Skeletal muscle satellite cell (primary cell): ENCODE results near the gene ITGA2B.
"Not testable (repeated sequence)": the region's sequence is repeated elsewhere in the genome, so short reads cannot be mapped to it uniquely, and the experiment has no call there.

Experiments used
- H3K27me3 ChIP-seq: 2 replicates; pipeline ENCODE4 v1.7.0; 2013; ENCODE audit warnings: low read length; ENCODE audit not compliant: control insufficient read depth, insufficient read depth
- H3K36me3 ChIP-seq: 2 replicates; pipeline ENCODE4 v1.7.0; 2013; ENCODE audit warnings: mild to moderate bottlenecking, control low read depth, low read length; ENCODE audit not compliant: insufficient read depth
- H3K4me1 ChIP-seq: 2 replicates; pipeline ENCODE4 v1.7.0; 2013; ENCODE audit warnings: low read length; ENCODE audit not compliant: control insufficient read depth, insufficient read depth
- H3K4me2 ChIP-seq: 2 replicates; pipeline ENCODE4 v1.7.0; 2013; ENCODE audit warnings: mild to moderate bottlenecking, low read length
- H3K4me3 ChIP-seq: 2 replicates; pipeline ENCODE4 v1.7.0; 2013; ENCODE audit warnings: low read length
- H3K9ac ChIP-seq: 2 replicates; pipeline ENCODE4 v1.7.0; 2013; ENCODE audit warnings: mild to moderate bottlenecking, low read depth, low read length, moderate library complexity
- H3K9me3 ChIP-seq: replicated peaks from 2 replicates; pipeline ENCODE4 v1.7.0; 2013; ENCODE audit warnings: mild to moderate bottlenecking, control low read depth, low read length

ITGA2B gene

DNA sequence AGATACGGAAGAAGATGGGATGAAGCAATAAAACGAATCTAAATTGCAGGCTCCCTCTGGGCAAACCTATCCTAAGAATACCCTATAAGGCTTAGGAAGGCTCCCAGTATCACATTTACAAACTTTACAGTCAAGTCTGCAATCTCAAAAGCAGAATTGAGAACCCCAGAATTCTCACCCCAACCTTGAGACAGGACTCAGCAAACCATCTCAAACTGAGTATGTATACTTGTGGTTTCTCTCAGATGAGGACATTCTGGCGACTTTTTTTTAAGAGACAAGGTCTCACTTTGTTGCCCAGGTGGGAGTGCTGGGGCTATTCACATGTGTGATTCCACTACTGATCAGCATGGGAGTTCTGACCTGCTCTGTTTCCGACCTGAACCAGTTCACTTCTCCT, 19.3 kb upstream of the ITGA2B start:
- Histone ChIP-seq H3K9ac (no peak overlapping the region), H3K4me3 (no peak overlapping the region), H3K9me3 (no peaks in the 10 kb centered on the region), H3K4me2 (no peak overlapping the region), H3K27me3 (no peaks in the 10 kb centered on the region), H3K4me1 (no peaks in the 10 kb centered on the region), H3K36me3 (peaks cover 9% of the 10 kb centered on the region)

DNA sequence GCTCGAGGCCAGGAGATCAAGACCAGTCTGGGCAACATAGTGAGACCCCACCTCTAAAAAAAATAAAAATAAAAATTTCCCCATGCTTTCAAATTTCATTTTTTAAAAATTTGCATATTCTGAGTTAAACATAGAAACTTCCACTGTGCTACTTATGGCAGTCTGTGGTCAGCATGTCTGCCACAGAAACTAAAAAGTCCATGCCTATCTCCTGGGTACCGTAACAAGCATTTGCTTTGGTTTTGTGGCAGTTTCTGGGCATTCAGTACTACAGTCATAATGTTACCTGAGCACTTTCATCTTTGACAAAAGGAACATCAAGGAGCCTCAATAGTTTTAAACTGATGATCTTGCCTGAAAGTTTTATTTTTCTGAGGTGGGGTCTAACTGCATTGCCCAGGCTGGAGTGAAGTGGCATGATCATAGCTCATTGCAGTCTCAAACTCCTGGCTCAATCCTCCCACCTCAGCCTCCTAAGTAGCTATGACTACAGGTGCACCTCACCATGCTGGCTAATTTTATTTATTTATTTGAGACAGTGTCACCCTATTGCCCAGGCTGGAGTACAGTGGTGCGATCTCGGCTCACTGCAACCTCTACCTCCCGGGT, 13.2 kb upstream of the ITGA2B start:
- Histone ChIP-seq H3K4me3 (no peak overlapping the region), H3K4me1 (no peaks in the 10 kb centered on the region), H3K9me3 (no peaks in the 10 kb centered on the region), H3K9ac (no peak overlapping the region), H3K4me2 (no peak overlapping the region), H3K27me3 (no peaks in the 10 kb centered on the region), H3K36me3 (peaks cover 45% of the 10 kb centered on the region)

DNA sequence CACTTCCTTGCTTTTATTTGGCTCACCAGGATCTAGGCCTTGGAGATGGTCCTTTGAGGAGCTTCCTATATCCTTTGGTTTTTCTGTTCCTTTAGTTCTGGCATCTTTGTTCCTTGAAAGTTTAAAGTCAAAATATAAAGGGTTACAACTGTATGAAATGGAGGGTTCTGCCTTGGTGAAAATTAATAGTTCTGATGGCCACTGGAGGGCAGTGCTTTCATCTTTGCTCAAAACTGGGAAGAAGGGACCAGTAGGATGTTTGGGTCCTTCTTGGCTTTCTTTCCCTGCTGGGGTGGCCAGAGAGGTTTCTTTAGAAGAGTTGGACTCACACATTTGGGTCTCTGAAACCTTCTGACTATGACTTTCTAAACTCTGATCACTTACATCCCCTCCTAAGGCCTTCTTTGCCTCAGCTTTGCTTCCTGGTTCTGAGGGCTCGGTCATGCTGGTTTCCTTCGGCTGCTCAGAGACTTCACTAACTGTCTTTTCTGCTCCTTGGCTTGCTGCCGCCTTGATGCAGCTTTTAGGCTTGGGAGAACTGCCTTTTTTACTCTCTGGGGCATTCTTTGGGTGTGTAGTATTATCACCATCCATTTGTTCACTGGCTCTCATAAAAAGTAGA, 10.9 kb upstream of the ITGA2B start:
- no peak overlapping the region for H3K4me3 ChIP-seq
- peaks cover 50% of the 10 kb centered on the region for H3K36me3 ChIP-seq
- no peaks in the 10 kb centered on the region for H3K27me3 ChIP-seq
- no peak overlapping the region for H3K4me2 ChIP-seq
- H3K9ac ChIP-seq, result no peak overlapping the region
- no peaks in the 10 kb centered on the region for H3K4me1 ChIP-seq
- no peaks in the 10 kb centered on the region for H3K9me3 ChIP-seq

DNA sequence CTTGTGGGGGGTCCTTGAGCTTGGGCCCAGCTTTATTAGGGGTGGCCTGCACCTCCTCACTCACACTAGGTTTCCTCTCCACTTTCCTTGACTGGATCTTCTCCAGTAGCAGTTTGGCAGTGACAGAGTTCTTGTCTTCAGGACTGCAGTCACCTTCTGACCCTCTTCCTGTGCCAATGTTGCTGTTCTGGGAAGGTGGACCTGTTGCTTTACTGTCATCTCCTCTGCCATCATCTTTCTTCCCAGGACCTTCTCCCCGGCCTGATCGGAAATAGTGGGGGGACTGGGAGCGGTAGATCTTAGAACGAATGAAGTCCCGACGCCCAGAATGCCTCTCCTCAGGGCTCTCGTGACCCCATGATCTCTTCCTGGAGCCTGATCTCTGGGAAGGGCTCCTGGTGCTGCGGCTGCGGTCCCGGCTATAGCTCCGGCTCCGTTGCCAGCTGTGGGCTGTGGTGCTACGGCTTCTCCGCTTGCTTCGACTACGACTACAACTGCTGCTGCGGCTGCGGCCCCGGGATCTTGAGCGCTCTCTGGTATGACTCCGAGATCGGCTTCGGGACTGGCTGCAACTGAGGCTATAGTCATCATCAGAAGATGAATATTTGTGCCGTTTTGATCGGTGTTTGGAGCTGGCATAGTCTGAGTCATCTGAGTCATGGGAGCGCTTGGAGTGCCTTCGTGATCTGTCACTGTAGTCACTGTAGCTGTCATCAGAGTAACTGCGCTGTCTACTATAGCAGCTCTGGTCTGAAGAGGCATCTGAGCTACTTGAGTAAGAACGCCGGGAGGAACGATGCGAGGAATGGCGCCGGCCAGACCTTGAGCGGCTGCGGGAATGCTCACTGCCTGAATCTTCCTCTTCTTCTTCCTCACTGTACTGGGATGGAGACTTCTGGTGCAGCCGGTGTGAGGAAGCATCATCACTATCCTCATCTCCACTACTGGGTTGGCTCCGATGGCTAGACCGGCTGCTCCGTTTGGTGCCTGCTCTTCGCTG, 9.5 kb upstream of the ITGA2B start:
- Histone ChIP-seq H3K4me3 (no peak overlapping the region), H3K27me3 (no peaks in the 10 kb centered on the region), H3K4me2 (no peak overlapping the region), H3K4me1 (no peaks in the 10 kb centered on the region), H3K9ac (no peak overlapping the region), H3K36me3 (peaks cover 50% of the 10 kb centered on the region), H3K9me3 (no peaks in the 10 kb centered on the region)

DNA sequence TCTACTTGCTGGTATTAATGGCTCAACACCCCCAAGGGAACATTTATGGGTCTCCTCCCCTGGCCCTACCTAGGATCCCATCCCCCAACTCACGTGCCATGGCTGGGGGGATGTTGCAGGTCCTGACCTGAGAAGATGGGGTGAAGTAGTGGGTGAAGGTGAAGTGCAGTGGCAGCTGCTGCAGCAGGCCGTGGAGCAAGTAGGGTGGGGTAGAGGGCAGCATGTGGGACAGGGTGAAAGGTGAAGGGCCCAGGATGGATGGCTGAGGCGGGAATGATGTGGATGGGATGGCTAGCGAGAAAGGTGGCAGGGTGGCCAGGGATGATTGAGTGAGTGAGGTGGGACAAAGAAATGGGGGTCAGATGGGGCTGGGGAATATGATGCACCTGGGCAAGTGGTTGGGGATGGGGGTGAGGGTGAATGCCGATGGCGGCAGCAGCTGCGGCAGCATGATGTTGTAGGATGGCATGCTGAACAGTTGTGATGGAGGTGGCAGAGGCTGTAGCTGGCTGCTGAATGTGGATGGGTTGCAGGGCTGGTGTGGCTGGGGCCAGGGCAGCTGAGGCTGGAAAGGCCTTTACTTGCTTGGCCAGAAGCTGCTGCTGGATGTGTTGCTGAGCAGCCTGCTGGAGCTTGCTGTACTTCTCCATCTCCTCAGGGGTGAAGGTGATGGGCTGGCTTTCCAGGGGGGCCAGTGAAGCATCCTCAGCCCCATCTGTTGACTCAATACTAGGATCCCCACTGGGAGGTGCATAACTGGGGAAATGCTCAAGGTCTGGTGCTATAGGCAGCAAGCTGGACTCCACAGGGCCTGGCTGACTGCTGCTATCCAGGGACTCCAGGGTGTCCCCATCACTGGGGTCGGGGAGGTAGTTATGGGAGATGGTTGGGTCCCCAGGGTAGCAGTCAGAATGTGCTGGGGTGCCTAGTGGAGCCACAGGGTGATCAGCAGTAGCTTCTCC, 8.3 kb upstream of the ITGA2B start:
- no peak overlapping the region for H3K4me3 ChIP-seq
- H3K4me2 ChIP-seq, result no peak overlapping the region
- H3K9me3 ChIP-seq, result no peaks in the 10 kb centered on the region
- H3K4me1 ChIP-seq, result no peaks in the 10 kb centered on the region
- no peaks in the 10 kb centered on the region for H3K27me3 ChIP-seq
- H3K9ac ChIP-seq, result no peak overlapping the region
- H3K36me3 ChIP-seq, result peaks cover 50% of the 10 kb centered on the region

DNA sequence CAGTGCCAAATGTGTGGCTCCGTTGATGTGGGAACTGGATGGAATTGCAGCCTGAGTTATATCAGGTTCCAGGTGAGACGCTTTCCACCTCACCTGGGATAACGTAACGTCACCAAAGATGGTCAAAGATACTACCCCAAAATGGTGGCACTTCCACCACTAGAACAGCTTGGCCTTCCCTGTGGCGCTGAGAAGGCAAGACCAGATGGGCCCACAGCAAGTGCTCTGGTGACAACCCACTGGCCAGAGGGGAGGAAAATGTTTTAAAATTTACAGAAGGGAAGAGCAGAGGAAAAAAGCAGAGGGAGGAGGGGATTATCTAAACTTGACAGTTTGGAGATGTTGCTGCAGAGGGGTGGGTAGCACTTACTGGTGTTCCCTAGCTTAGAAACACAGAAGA, 7.5 kb upstream of the ITGA2B start:
- H3K4me3 ChIP-seq, result no peak overlapping the region
- H3K36me3 ChIP-seq, result peaks cover 46% of the 10 kb centered on the region
- H3K4me1 ChIP-seq, result no peaks in the 10 kb centered on the region
- no peaks in the 10 kb centered on the region for H3K27me3 ChIP-seq
- H3K9me3 ChIP-seq, result no peaks in the 10 kb centered on the region
- no peak overlapping the region for H3K4me2 ChIP-seq
- no peak overlapping the region for H3K9ac ChIP-seq

DNA sequence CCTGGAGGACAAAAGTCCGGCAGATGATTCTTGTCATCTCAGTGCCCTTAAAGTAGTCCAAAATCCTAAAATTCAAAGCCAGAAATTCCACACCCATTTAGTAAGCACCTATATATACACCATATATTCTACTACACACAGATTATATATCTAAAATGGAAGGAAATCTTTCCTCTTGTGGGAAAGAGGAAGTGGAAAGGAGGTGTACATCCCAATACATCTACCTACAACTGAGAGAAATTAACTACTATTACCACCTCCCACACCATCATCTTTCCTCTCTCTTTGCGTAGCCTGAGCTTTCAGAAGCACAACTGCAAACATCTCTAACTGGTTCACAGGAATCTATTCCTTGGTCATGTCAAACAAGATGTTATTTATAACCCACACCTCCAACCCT, 5.4 kb upstream of the ITGA2B start:
- Histone ChIP-seq H3K9me3 (no peaks in the 10 kb centered on the region), H3K27me3 (no peaks in the 10 kb centered on the region), H3K36me3 (peaks cover 31% of the 10 kb centered on the region), H3K4me3 (no peak overlapping the region), H3K4me1 (no peaks in the 10 kb centered on the region), H3K4me2 (no peak overlapping the region), H3K9ac (no peak overlapping the region)

DNA sequence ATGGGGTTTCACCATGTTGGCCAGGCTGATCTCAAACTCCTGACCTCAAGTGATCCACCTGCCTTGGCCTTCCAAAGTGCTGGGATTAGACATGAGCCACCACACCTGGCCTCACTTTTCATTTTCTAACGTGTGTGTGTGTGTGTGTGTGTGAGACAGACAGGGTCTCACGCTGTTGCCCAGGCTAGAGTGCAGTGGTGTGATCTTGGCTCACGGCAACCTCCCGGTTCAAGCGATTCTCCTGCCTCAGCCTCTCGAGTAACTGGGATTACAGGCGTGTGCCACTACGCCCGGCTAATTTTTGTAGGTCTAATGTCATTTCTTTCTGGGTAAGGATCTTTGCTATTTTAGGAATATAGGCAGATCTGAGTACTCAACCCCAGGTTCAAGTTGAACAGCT, 4.7 kb upstream of the ITGA2B start:
- not testable (repeated sequence) for H3K4me2 ChIP-seq, H3K9me3 ChIP-seq, H3K4me1 ChIP-seq, H3K27me3 ChIP-seq, H3K9ac ChIP-seq, H3K4me3 ChIP-seq
- H3K36me3 ChIP-seq, result peaks cover 24% of the 10 kb centered on the region

DNA sequence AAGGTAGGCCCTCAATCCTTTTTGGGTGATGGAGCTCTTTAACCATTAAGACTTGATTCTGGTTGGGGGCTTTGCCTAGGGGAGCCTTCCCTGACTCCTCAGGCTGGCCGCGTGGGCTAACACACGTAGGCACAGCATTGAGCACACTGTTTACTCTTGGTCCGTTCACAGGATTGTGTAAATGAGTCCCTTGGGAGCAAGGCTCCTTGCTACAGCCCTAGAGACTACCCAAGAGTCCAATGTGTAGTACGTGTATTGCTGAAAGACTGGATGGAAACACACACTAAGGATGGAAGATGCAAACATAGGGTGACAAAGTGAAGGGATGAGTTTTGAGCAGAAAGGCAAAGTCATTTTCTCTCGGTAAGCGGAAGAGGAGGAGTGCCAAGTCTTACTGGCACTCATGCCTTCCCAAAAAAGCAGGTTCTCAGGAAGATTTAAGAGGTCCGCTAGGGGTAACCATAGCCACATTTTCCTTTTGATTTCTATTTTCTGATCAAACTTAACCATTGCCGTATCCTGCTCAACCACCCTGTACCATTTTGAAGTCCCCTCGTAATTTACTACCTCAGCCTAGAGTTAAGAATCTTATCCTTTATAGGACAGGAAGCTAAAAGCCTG, 911 bp upstream of the ITGA2B start:
- peaks cover 8% of the 10 kb centered on the region for H3K4me1 ChIP-seq
- H3K27me3 ChIP-seq, result peaks cover 13% of the 10 kb centered on the region
- H3K36me3 ChIP-seq, result no peaks in the 10 kb centered on the region

DNA sequence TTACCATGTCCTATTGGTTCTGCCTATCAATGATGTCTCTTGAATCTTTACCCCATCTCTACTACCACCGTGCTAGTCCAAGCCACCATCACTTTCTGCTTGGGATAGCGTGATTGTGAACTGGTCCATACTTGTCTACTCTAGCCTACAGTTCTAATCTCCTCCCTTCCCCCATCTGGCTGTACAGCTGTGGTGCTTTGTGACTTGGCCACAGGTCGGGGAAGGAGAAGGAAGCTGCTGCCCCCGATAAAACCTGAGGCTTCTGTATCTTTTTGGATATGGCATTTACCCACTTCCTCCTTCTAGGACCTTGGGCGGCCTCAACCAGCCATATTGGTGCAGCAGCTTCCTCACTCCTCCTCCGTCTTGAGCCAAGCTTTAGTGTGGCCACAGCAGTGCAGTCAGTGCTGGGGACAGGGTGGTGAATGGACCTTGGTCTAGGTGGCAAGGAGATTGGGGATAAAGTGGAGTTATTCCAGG, 314 bp upstream of the ITGA2B start:
- H3K36me3 ChIP-seq, result no peaks in the 10 kb centered on the region
- no peak overlapping the region for H3K4me3 ChIP-seq
- H3K27me3 ChIP-seq, result peaks cover 18% of the 10 kb centered on the region
- peaks cover 13% of the 10 kb centered on the region for H3K4me1 ChIP-seq
- no peak overlapping the region for H3K9ac ChIP-seq
- no peak overlapping the region for H3K4me2 ChIP-seq
- H3K9me3 ChIP-seq, result no peaks in the 10 kb centered on the region

More for the DNA sequence above, 911 bp upstream of the ITGA2B start:
- H3K4me3 ChIP-seq, result no peak overlapping the region
- H3K9ac ChIP-seq, result no peak overlapping the region
- no peaks in the 10 kb centered on the region for H3K9me3 ChIP-seq
- no peak overlapping the region for H3K4me2 ChIP-seq
